A204.1 (cell line): ENCODE measurements around the gene ETFB.
"Not testable (repeated sequence)": the region's sequence is repeated elsewhere in the genome, so short reads cannot be mapped to it uniquely, and the experiment has no call there.

Experiments used
- FAIRE-seq: peaks from 2 replicates; lab custom pipeline; 2012; peaks lifted over from hg19 to GRCh38; lab: Jason Lieb, UNC

Gene ETFB

GRCh38 chr19:51365965-51366388, at the start of gene ETFB:
Gene ETFB (minus strand): TSS chr19:51366388. CDS start chr19:51366326, 62 bp downstream.
- no peak for FAIRE-seq

GRCh38 chr19:51415187-51415586, 49.0 kb upstream of the ETFB start:
- no peak for FAIRE-seq

GRCh38 chr19:51410950-51411748, 45.0 kb upstream of the ETFB start:
- FAIRE-seq: no peak

- FAIRE-seq: no peak
These were observed 41.4 kb upstream of the ETFB start for GRCh38 chr19:51407511-51408131.

- FAIRE-seq: no peak
These were observed 35.9 kb upstream of the ETFB start for GRCh38 chr19:51402117-51402516.

- FAIRE-seq: not testable (repeated sequence)
These were observed 33.7 kb upstream of the ETFB start for GRCh38 chr19:51399936-51400335.

GRCh38 chr19:51399231-51399630, 33.0 kb upstream of the ETFB start:
- no peak for FAIRE-seq

GRCh38 chr19:51398096-51398704, 32.0 kb upstream of the ETFB start:
- FAIRE-seq: peak; percentile 87

GRCh38 chr19:51397453-51397852, 31.3 kb upstream of the ETFB start:
- FAIRE-seq: not testable (repeated sequence)

GRCh38 chr19:51396175-51396574, 30.0 kb upstream of the ETFB start:
- no peak for FAIRE-seq

GRCh38 chr19:51394050-51394836, 28.1 kb upstream of the ETFB start:
- FAIRE-seq: peak; percentile 99

GRCh38 chr19:51392701-51393100, 26.5 kb upstream of the ETFB start:
- no peak for FAIRE-seq

- FAIRE-seq: no peak
These were observed 25.0 kb upstream of the ETFB start for GRCh38 chr19:51391073-51391611.

GRCh38 chr19:51389143-51389542, 23.0 kb upstream of the ETFB start:
- no peak for FAIRE-seq

GRCh38 chr19:51387924-51388389, 21.8 kb upstream of the ETFB start, which contains the start of gene LIM2:
Gene LIM2 (minus strand): TSS chr19:51387974. CDS start chr19:51387443, 531 bp downstream.
- FAIRE-seq: no peak

GRCh38 chr19:51386882-51387520, 20.8 kb upstream of the ETFB start:
- FAIRE-seq: no peak

- FAIRE-seq: no peak
These were observed 15.8 kb upstream of the ETFB start for GRCh38 chr19:51382004-51382403.

GRCh38 chr19:51380379-51380778, 14.2 kb upstream of the ETFB start:
- no peak for FAIRE-seq

- FAIRE-seq: no peak
These were observed 11.2 kb upstream of the ETFB start for GRCh38 chr19:51377422-51377821.

GRCh38 chr19:51375504-51376221, 9.5 kb upstream of the ETFB start:
- FAIRE-seq: no peak
